Adrenal gland (tissue), 5 donors: ENCODE results near the gene UBAP1.

ENCODE experiments used
- POLR2A ChIP-seq, 2 donors: fragments of 450-650 bp; IDR thresholded peaks; one replicate each; pipeline ENCODE4 v1.6.1; 2017; ENCODE audit warnings: antibody characterized with exemption in 2 of 2, mild to moderate bottlenecking in 2 of 2, moderate library complexity in 1 of 2
- TF ChIP-seq, protein P1 (sequence below), 6 experiments: fragments of 450-650 bp in 4 of 6; fragments of 200-600 bp in 2 of 6; sonication (generic) in 1 of 6; IDR thresholded peaks; 1 replicate in 5 of 6; 2 replicates in 1 of 6; pipeline versions ENCODE4 v1.5.1 to v1.8.0; 2016 to 2021; ENCODE audit warnings: antibody characterized with exemption in 6 of 6, mild to moderate bottlenecking in 2 of 6, moderate library complexity in 1 of 6
- donor health status: DM: no; HTN: no; CAD: no.

DNA sequence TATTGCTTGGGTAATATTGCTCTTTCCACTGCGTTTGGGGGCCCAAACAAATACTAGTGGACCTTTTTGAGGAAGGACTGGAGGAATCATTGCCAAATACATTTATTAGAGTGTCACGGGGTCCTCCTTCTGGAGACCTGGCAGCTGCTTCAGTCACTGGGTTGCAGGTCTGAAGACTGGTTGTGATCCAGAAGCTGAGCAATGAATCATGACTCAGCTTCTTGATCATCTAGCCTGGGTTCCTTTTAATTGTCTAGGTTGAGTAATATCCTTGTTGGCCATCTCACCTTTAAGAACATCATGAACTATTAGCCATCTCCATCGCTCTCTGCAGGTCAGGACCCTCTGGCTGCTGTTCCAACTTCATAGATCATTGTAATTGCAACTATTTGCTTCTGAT, 15.4 kb upstream of the UBAP1 start:
- TF ChIP-seq, protein P1, sequence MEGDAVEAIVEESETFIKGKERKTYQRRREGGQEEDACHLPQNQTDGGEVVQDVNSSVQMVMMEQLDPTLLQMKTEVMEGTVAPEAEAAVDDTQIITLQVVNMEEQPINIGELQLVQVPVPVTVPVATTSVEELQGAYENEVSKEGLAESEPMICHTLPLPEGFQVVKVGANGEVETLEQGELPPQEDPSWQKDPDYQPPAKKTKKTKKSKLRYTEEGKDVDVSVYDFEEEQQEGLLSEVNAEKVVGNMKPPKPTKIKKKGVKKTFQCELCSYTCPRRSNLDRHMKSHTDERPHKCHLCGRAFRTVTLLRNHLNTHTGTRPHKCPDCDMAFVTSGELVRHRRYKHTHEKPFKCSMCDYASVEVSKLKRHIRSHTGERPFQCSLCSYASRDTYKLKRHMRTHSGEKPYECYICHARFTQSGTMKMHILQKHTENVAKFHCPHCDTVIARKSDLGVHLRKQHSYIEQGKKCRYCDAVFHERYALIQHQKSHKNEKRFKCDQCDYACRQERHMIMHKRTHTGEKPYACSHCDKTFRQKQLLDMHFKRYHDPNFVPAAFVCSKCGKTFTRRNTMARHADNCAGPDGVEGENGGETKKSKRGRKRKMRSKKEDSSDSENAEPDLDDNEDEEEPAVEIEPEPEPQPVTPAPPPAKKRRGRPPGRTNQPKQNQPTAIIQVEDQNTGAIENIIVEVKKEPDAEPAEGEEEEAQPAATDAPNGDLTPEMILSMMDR (IDR thresholded peaks at IDR 0.05): no peak
- TF ChIP-seq POLR2A (IDR thresholded peaks at IDR 0.05): no peak
